Stimulated activated CD4-positive, alpha-beta T cell treated with anti-CD3 and anti-CD28 coated beads, Interleukin-1b, Interleukin-23, amount 100 ng/mL, for 48 hours (primary cell): Measurements from ENCODE around the gene YRDC.

Experiments
- DNase-seq: peaks from one replicate; pipeline ENCODE4 v3.0.0-alpha.2; 2020

YRDC gene

GRCh38 chr1:37807555-37808368 is at the start of gene YRDC, which contains the start of gene C1orf122:
TSS of gene YRDC (minus strand) at chr1:37808208. CDS start at chr1:37808180, 28 bp downstream.
TSS of gene C1orf122 (plus strand) at chr1:37807790. CDS start at chr1:37808405, 615 bp downstream.
- peak; percentile 93 for DNase-seq

GRCh38 chr1:37854406-37854805 is 46.4 kb upstream of the YRDC start:
- DNase-seq, result no peak

- no peak for DNase-seq
Measured at GRCh38 chr1:37853157-37853556, 45.1 kb upstream of the YRDC start.

- DNase-seq, result no peak
Measured at GRCh38 chr1:37851782-37852210, 43.8 kb upstream of the YRDC start.

GRCh38 chr1:37851262-37851661 is 43.3 kb upstream of the YRDC start:
- no peak for DNase-seq

- no peak for DNase-seq
Measured at GRCh38 chr1:37850352-37850955, 42.4 kb upstream of the YRDC start.

- no peak for DNase-seq
Measured at GRCh38 chr1:37849480-37849879, 41.5 kb upstream of the YRDC start.

GRCh38 chr1:37846647-37847339 is 38.8 kb upstream of the YRDC start:
- no peak for DNase-seq

- no peak for DNase-seq
Measured at GRCh38 chr1:37845786-37846185, 37.8 kb upstream of the YRDC start.

- DNase-seq, result no peak
Measured at GRCh38 chr1:37845049-37845646, 37.1 kb upstream of the YRDC start.

- no peak for DNase-seq
Measured at GRCh38 chr1:37844536-37844935, 36.5 kb upstream of the YRDC start.

- no peak for DNase-seq
Measured at GRCh38 chr1:37841652-37842051, 33.6 kb upstream of the YRDC start.

GRCh38 chr1:37840711-37841110 is 32.7 kb upstream of the YRDC start:
- no peak for DNase-seq

- DNase-seq, result no peak
Measured at GRCh38 chr1:37839676-37840075, 31.7 kb upstream of the YRDC start.

- DNase-seq, result no peak
Measured at GRCh38 chr1:37836788-37837187, 28.8 kb upstream of the YRDC start.

GRCh38 chr1:37831809-37832208 is 23.8 kb upstream of the YRDC start:
- no peak for DNase-seq

GRCh38 chr1:37831109-37831508 is 23.1 kb upstream of the YRDC start:
- DNase-seq, result no peak

- no peak for DNase-seq
Measured at GRCh38 chr1:37828410-37829074, 20.5 kb upstream of the YRDC start.

- no peak for DNase-seq
Measured at GRCh38 chr1:37825506-37825905, 17.5 kb upstream of the YRDC start.

GRCh38 chr1:37824001-37824400 is 16.0 kb upstream of the YRDC start:
- no peak for DNase-seq

- DNase-seq, result peak; percentile 32
Measured at GRCh38 chr1:37822906-37823815, 15.2 kb upstream of the YRDC start.

- no peak for DNase-seq
Measured at GRCh38 chr1:37821481-37821880, 13.5 kb upstream of the YRDC start.
